Sciatic nerve (tissue), 2 donors: ENCODE measurements around the gene KIRREL2. TPM values are rescaled to one million over a fixed set of nuclear protein-coding genes. Genes with fewer than 3 reads are reported as not detected.
"Not testable (repeated sequence)": the region's sequence is repeated elsewhere in the genome, so short reads cannot be mapped to it uniquely, and the experiment has no call there.

ENCODE experiments used
- ATAC-seq: fragments of 200-7000 bp; cut with Tn5 transposase; one replicate; pipeline ENCODE4 v1.9.1; 2020; ENCODE audit warnings: mild to moderate bottlenecking, moderate library complexity
- DNase-seq: peaks from one replicate; pipeline ENCODE4 v3.0.0-alpha.2; 2020; ENCODE audit warnings: low spot score
- intact Hi-C: fragments of 100-400 bp; cut with DNase I; formaldehyde crosslinking; loops from one replicate; pipeline ENCODE4 v1.14.2; 2022
- total RNA-seq: library from RNA; stranded (reverse); fragmentation: NEBNext Ultra II Directional; extraction: Animal tissue kit (Norgen Biotek cat#: 25700); gene quantifications from one replicate; pipeline ENCODE4 v1.2.1, GENCODE V29; 2021
- donor health status: DM: no; HTN: no; CAD: no.
- donor health status: DM: no; HTN: no; CAD: no.

KIRREL2 gene
- total RNA-seq, 1 donor from 2014 or later: 0.13 TPM

DNA sequence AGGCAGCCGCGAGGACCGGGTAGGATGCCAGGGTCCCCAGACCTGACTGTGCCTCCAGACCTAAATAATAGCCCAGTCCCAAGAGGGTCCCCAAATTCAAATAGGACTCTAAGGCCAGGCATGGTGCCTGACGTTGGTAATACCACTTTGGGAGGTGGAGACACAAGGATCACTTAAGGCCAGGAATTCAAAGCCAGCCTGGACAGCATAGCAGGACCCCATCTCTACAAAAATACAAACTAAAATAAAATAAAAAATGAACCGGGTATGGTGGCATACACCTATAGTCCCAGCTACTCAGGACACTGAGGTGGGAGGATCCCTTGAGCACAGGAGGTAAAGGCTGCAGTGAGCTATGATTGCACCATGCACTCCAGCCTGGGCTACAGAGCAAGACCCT lies 6.3 kb downstream of the KIRREL2 start:
- ATAC-seq: no peak
- intact Hi-C loops: no loop called here

DNA sequence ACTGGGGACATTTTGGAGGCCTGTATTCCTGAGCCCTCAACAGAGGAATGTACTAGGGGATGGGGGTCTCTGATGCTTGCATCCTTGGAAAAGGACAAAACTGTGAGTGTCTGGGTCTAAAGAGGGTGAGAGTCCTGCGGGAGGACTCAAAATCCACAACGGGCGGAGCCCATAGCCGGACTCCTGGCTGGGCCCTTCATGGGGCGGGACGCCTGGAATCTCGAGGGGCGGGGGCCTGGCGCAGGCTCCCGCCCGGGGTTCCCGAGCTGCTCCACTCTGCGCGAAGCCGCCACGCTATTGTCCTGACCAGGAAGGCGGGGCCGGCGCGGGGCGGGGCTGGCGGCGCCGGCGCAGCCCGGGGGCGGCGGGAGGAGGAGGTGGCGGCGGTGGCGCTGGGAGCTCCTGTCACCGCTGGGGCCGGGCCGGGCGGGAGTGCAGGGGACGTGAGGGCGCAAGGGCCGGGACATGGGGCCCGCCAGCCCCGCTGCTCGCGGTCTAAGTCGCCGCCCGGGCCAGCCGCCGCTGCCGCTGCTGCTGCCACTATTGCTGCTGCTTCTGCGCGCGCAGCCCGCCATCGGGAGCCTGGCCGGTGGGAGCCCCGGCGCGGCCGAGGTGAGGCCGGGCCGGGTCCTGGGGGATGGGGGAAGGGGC lies 11.6 kb downstream of the KIRREL2 start, which contains the start of gene APLP1:
Gene APLP1, plus strand, starts transcription at position 403 of the 651 bp plus-strand sequence. Its CDS starts 63 bp downstream, at position 466.
- DNase-seq (peak; percentile 76), ATAC-seq (peak; percentile 81)
- intact Hi-C loops: no loop called here

More for the DNA sequence above, 6.3 kb downstream of the KIRREL2 start:
- no peak for DNase-seq

DNA sequence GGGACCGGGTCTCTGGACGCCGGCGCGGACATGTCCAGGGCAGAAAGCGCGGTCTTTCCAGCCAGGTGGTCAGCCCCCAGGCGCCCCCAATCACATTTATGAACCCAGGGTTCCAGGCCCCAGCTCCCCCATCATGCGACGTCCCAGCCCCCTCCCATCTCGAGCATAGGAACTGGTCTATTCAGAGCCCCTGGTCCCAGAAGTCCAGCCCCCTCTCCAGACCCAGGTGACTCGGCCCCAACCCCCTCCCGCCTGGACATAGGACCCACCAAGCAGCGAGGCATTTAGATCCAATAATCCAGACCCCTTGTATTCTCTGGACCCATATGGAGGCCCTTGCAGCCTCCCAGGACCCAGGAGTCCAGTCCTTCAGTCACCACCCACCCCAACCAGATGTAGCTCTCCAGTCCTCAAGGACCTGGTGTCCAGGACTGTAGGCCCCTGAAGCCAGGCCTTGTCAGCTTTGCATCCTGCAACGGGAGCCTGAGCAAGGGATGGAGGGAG lies 12.2 kb downstream of the KIRREL2 start:
- ATAC-seq (peak; percentile 19), DNase-seq (no peak)
- intact Hi-C loops: no loop called here

DNA sequence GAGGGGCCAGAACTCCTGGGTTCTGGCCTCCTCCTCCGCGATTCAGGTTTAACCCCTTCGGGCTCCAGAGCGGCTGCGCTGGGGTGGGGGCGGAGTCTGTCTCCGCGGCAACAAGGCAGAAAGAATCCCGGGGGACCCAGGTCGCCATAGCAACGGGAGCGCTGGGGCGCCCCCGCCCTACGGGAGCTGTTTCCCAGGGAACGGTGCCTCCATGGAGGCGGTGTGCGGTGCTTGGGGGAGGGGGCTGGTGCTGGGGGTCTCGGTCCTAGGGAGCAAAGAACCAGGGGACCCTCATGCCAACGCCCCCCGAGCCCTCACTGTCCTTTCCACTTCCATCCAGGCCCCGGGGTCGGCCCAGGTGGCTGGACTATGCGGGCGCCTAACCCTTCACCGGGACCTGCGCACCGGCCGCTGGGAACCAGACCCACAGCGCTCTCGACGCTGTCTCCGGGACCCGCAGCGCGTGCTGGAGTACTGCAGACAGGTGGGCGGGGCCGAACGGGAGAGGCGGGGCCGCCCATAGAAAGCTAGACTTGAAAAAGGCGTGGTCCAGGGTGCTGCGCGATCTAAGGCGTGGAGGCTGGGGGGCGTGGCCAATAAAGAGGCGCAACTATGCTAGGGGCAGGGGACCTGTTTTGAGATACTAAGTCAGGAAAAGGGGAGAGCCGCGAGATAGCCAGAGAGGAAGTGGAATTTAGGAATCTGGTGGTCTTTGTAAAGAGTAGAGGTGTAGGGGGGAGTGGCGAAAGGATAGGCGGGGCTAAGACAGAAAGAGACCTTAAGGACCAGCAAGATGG lies 12.8 kb downstream of the KIRREL2 start:
- ATAC-seq (peak; percentile 53), DNase-seq (peak; percentile 67)
- intact Hi-C loops: no loop called here

DNA sequence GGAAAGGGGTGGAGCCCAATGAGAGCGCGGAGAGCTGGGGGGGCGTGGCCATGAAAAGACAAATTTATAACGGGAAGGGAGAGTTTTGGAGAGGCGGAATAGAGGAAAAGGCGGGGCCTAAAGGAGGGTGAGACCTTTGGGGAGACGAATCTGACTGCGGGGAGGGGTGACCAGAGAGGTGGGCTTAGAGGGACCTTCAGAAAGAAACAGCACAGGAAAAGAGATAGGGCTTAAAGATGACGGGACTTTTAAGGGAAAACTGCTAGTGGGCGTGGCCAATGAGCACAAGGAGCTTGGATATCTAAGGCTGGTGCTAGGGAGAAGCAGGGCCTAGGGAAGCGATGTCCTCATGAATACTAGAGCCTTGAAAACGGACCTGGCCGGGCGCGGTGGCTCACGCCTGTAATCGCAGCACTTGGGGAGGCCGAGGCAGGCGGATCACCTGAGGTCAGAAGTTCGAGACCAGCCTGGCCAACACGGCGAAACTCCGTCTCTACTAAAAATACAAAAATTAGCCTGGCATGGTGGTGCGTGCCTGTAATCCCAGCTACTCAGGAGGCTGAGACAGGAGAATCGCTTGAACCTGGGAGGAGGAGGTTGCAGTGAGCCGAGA lies 13.5 kb downstream of the KIRREL2 start:
- DNase-seq, ATAC-seq, intact Hi-C loops: not testable (repeated sequence)

DNA sequence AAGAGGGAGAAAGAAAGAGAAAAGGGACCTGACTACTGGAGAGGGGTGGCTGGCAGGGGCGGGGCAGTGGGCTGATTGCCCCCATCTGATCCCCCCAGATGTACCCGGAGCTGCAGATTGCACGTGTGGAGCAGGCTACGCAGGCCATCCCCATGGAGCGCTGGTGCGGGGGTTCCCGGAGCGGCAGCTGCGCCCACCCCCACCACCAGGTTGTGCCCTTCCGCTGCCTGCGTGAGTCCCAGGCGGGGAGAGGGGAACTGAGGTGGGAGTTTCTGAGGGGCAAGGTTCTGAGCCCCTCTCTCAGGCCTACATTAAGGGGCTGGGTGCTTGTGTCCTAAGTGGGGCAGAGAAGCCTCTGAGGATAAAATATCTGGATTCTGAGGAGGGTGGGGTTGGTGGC lies 14.1 kb downstream of the KIRREL2 start:
- no peak for ATAC-seq
- intact Hi-C loops: no loop called here

DNA sequence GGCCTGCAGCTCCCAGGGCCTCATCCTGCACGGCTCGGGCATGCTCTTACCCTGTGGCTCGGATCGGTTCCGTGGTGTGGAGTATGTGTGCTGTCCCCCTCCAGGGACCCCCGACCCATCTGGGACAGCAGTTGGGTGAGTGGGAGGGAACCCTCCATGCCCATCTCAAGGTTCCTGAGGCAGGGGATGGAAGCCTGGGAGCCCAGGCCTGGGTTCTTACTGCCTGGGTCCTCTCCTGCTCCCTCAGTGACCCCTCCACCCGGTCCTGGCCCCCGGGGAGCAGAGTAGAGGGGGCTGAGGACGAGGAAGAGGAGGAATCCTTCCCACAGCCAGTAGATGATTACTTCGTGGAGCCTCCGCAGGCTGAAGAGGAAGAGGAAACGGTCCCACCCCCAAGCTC lies 14.9 kb downstream of the KIRREL2 start:
- DNase-seq: no peak
- intact Hi-C loops: no loop called here

More for the DNA sequence above, 14.1 kb downstream of the KIRREL2 start:
- DNase-seq: no peak

DNA sequence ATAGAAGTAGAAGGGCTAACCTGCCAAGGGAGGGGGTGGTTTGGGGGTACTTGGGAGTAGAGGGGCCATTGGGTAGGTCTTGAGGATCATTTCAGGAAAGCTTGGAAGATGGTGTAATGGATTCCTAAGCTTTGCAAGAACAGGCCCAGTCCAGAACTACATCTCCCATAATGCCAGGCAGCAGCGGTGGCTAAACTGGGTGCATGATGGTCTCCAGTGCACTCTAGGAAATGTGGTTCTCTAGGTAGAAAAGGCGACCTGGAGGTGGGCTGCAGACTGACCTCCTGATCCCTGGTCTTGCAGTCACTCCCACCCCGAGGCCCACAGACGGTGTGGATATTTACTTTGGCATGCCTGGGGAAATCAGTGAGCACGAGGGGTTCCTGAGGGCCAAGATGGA lies 15.5 kb downstream of the KIRREL2 start:
- intact Hi-C loops: no loop called here
- DNase-seq: no peak
- no peak for ATAC-seq

More for the DNA sequence above, 14.9 kb downstream of the KIRREL2 start:
- no peak for ATAC-seq

DNA sequence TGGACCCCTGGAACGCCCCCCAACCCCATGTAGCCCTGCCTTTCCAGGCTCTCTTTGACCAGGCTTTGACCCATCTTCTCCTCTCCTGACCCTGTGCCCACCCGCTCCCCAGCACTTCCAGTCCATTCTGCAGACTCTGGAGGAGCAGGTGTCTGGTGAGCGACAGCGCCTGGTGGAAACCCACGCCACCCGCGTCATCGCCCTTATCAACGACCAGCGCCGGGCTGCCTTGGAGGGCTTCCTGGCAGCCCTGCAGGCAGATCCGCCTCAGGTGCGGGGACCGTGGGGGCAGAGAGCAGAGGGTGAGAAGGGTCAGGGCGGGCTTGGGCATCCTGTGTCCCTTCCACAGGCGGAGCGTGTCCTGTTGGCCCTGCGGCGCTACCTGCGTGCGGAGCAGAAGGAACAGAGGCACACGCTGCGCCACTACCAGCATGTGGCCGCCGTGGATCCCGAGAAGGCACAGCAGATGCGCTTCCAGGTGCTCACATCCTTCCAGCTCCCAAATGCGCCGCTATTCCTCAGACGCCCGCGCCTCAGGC lies 17.8 kb downstream of the KIRREL2 start:
- DNase-seq (no peak), ATAC-seq (no peak)
- intact Hi-C loops: no loop called here

DNA sequence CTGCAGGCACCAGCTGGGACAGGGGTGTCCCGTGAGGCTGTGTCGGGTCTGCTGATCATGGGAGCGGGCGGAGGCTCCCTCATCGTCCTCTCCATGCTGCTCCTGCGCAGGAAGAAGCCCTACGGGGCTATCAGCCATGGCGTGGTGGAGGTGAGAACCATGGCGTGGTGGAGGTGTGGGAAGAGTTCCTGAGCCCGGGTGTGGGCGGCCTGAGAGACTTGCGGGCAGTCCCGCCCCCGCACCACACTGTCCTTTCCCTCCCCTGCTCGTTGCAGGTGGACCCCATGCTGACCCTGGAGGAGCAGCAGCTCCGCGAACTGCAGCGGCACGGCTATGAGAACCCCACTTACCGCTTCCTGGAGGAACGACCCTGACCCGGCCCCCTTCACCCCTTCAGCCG lies 22.4 kb downstream of the KIRREL2 start:
- ATAC-seq (no peak), DNase-seq (no peak)
- intact Hi-C loops: no loop called here

DNA sequence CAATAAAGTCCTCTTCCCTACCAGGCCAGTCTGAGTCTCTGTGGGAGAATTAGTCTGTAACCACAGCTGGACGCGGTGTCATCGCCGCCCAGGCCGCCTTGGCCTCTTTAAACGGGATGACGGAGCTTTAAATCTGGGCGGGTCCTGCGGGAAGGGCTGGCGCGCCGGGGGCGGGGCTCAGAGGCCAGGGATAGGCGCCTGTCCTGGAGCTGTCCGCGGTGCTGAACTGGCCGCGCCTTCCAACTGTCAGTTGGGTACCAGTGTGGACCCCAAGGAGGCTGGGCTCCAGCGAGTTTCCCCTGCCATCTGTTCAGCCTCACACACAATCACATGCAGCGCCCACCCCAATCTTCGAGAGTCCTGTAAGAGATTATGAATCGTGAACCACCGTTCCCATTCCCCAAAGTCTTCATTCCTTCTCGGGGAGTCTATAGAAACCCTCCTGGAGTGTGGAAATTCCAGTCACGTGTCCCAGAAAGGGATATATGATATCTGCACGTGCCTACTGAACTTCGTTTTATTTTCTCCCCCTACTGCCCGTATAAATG lies 23.1 kb downstream of the KIRREL2 start:
- intact Hi-C loops: loop anchor here (2.0 kb wide), 1 partner anchor 51 kb away; no protein-coding TSS in a partner anchor
- DNase-seq: peak; percentile 95
- peak; percentile 95 for ATAC-seq

DNA sequence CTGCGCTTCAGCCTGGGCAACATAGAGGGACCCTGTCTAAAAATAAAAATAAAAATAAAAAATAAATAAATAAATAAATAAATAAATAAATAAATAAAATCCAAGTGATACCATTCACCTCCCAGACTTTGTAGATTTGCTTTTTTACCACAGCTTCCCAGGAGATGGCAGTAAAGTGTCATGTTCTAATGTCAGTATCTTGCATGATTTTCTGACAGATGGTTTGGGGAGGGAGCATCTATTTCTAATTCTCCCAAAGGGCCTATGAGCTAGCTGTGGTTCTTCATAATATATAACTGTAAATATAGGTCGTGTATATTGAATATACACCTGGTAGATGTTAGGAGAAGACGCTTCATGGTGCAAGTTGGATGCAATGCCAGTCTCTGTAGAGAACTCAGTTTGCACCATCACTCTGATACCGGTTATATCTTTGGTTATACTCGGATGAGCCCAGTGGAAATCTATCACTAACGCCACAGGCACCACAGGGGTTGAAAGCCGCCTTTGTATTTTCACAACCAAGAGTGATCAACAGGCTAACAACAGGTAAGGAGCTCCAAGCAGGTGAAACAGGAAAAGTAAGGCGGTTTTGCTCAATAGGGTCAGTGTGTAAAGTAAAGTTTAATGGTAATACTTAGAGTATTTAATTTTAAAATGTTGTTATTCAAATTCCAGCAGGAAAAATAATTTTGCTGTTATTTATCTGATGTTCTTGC lies 25.6 kb downstream of the KIRREL2 start:
- DNase-seq (no peak), ATAC-seq (peak; percentile 54)
- intact Hi-C loops: no loop called here

DNA sequence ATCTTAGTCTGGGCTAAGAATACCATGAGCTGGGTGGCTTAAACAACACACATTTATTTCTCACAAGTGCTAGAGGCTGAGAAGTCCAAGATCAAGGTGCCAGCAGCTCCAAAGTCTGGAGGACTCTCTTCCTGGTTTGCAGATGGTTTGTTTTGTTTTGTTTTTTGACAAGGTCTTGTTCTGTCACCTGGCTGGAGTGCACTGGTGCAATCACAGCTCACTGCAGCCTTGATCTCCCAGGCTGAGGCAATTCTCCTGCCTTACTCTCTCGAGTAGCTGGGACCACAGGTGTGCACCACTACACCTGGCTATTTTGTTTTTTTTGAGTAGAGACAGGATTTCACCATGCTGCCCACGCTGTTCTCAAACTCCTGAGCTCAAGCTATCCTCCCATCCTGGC lies 27.2 kb downstream of the KIRREL2 start:
- no peak for ATAC-seq
- intact Hi-C loops: no loop called here

DNA sequence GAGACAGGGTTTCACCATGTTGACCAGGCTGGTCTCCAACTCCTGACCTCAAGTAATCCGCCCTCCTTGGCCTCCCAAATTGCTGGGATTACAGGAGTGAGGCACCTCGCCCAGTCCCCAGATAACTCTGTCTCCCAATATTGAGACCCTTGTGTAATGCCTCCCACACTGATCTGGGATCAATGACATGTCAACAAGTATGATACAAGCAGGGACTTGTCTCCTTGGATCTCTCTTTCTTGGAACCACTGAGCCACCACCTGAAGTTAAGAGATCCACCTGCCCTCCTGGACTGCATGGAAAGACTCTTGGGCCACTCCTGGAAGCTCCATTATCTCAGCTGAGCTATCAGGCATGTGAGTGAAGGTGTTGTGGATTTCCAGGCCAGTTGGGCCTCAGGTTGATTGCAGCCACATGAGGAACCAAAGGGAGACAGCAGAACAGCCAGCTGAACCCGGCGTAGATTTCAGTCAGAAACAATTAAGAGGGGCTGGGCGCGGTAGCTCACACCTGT lies 28.6 kb downstream of the KIRREL2 start:
- DNase-seq (no peak), ATAC-seq (no peak)
- intact Hi-C loops: no loop called here

More for the DNA sequence above, 27.2 kb downstream of the KIRREL2 start:
- no peak for DNase-seq

DNA sequence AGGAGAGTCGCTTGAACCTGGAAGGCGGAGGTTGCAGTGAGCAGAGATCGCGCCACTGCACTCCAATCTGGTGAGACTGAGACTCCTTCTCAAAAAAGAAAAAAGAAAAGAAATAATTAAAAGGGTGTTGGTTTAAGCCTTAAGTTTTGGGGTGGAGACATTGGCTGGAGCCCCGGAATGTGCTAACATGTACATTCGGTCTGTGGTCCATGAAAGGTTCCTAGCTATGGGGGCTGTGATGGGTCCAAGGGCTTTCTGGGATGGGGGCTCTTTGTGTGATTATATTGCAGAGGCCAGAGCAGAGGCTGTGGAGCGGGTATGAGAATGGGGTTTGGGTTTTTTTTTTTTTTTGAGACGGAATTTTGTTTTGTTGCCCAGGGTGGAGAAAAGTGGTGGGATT lies 29.2 kb downstream of the KIRREL2 start:
- ATAC-seq (no peak), DNase-seq (no peak)
- intact Hi-C loops: no loop called here

DNA sequence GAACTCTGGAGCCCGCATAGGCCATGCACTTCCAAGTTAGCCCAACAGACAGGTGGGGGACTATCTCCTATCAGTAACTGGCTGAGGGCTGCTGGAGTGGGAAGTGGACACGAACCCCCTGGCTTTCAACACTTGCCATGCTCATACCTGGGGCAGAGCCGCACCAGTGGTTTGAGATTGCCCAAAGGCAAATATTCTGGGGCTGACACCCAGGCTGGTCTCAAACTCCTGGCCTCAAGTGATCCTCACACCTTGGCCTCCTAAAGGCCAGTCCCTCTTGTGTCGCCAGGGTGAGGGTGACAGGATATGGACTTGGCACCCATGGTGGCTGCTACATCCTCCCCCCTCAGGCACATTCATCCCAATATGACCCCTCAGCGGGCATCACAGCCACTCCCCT lies 30.5 kb downstream of the KIRREL2 start:
- intact Hi-C loops: no loop called here
- ATAC-seq (no peak), DNase-seq (no peak)

DNA sequence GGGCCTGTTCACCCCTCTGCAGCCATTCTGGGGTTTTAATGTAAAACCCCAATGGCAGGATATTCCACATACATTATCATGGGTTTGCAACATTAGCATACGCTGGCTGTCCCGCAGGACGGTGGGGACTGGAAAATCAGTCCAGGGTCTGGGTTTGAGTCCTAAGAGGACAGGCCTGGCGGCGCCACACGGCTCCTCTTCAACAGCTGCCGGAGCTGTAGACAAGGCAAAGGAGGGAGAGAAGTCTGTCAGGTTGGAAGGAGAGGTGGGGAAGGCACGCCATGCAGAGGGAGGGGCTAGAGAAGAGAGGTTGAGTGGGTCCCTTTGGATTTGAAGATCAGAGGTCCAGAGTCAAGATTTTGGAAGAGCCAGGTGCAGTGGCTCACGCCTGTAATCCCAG lies 31.7 kb downstream of the KIRREL2 start:
- intact Hi-C loops: no loop called here
- no peak for DNase-seq
- ATAC-seq: no peak

DNA sequence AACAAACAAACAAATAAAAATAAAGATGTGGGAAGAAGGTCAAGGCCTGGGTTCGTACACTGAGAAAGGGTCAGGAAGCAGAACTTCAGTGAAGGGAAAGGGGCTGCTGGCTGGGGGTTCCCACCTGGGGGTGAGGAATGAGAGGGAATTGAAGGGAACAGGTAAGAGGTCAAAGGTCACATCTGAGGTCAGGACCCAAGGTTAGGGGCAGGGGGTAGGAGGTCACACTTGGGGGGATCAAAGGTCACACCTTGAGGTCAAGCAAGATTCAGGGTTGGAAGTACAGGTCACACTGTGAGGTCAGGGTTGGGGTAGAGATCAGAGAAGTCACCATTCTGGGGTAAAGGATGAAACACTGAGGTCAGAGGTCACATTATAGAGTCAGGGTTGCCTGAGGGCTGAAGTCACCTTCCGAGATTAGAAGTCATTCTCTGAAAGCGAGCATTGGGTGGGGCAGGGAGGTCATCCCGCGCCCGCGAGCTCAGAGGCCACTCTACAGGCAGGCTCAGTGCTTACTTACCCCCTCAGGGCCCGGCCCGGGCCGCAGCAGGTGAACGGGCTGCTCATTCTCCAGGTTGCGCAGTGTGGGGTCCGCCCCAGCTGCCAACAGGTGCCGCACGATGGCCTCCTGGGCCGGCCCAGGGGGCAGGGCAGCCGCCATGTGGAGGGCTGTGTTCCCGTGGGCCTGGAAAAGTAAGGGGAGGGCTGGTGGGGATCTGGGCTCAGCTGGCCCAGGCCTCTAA lies 32.8 kb downstream of the KIRREL2 start:
- intact Hi-C loops: no loop called here
- ATAC-seq (no peak), DNase-seq (no peak)
